Measurements from ENCODE around the gene SLC25A48. TPM values are rescaled to one million over a fixed set of nuclear protein-coding genes. Genes with fewer than 3 reads are reported as not detected.

SLC25A48 gene
- total and polyA plus RNA-seq, 9 donors, result 1.4 TPM; not detected in 8

- no peak for TF ChIP-seq POLR2A (IDR thresholded peaks at IDR 0.05)
- DNase-seq, result no peak
- H3K9me3 ChIP-seq, result no peaks in the 10 kb centered on the region
- intact Hi-C loops (cut with DNase I), result no loop called here
- WGBS, 3 donors, result 73 to 81% (median 74%) methylated on average over 12 of the region's 12 CpGs
- H3K4me3 ChIP-seq, result no peak overlapping the region
- no peak overlapping the region for H3K27ac ChIP-seq
- H3K36me3 ChIP-seq, result no peaks in the 10 kb centered on the region
- no peaks in the 10 kb centered on the region for H3K27me3 ChIP-seq
- H3K4me1 ChIP-seq (ENCODE audit: insufficient read depth), result no peaks in the 10 kb centered on the region
These were observed 8.9 kb upstream of the SLC25A48 start for GRCh38 chr5:135825373-135826220.

- TF ChIP-seq POLR2A (IDR thresholded peaks at IDR 0.05), result no peak
- TF ChIP-seq EP300 (IDR thresholded peaks at IDR 0.05), result no peak
- no peak for TF ChIP-seq CTCF (IDR thresholded peaks at IDR 0.05)
- Histone ChIP-seq H3K4me1 (ENCODE audit: insufficient read depth) (no peaks in the 10 kb centered on the region), H3K36me3 (no peaks in the 10 kb centered on the region), H3K27ac (no peak overlapping the region), H3K4me3 (no peak overlapping the region), H3K9me3 (no peaks in the 10 kb centered on the region), H3K27me3 (no peaks in the 10 kb centered on the region)
- intact Hi-C loops (cut with DNase I), result no loop called here
- WGBS, 3 donors, result 85 to 93% (median 87%) methylated on average over 3 of the region's 3 CpGs
- DNase-seq, result no peak
These were observed 8.3 kb upstream of the SLC25A48 start for GRCh38 chr5:135826221-135826525.

GRCh38 chr5:135826994-135827671 lies 7.3 kb upstream of the SLC25A48 start:
- no peak overlapping the region for H3K27ac ChIP-seq
- 52 to 75% (median 67%) methylated on average over 8 of the region's 8 CpGs for WGBS, 3 donors
- H3K36me3 ChIP-seq, result no peaks in the 10 kb centered on the region
- TF ChIP-seq CTCF (IDR thresholded peaks at IDR 0.05) (no peak), POLR2A (IDR thresholded peaks at IDR 0.05) (no peak), EP300 (IDR thresholded peaks at IDR 0.05) (no peak)
- H3K4me3 ChIP-seq, result no peak overlapping the region
- H3K9me3 ChIP-seq, result no peaks in the 10 kb centered on the region
- intact Hi-C loops (cut with DNase I), result no loop called here
- no peak for DNase-seq
- no peaks in the 10 kb centered on the region for H3K4me1 ChIP-seq (ENCODE audit: insufficient read depth)
- no peaks in the 10 kb centered on the region for H3K27me3 ChIP-seq

- H3K27ac ChIP-seq, result no peak overlapping the region
- H3K9me3 ChIP-seq, result no peaks in the 10 kb centered on the region
- no peaks in the 10 kb centered on the region for H3K27me3 ChIP-seq
- intact Hi-C loops (cut with DNase I), result no loop called here
- no peak for DNase-seq
- no peak overlapping the region for H3K4me3 ChIP-seq
- TF ChIP-seq POLR2A (IDR thresholded peaks at IDR 0.05) (no peak), EP300 (IDR thresholded peaks at IDR 0.05) (no peak), CTCF (IDR thresholded peaks at IDR 0.05) (no peak)
- no peaks in the 10 kb centered on the region for H3K4me1 ChIP-seq (ENCODE audit: insufficient read depth)
- H3K36me3 ChIP-seq, result no peaks in the 10 kb centered on the region
- 56 to 62% (median 58%) methylated on average over 10 of the region's 10 CpGs for WGBS, 3 donors
These were observed 6.3 kb upstream of the SLC25A48 start for GRCh38 chr5:135827965-135828781.

All from ovary (tissue), 9 donors.